C4-2B (cell line): Measurements from ENCODE around the gene RCAN3.
"Not testable (repeated sequence)": the region's sequence is repeated elsewhere in the genome, so short reads cannot be mapped to it uniquely, and the experiment has no call there.

Experiments
- H3K27ac ChIP-seq: fragments of 450-650 bp; 2 replicates; pipeline ENCODE4 v1.5.1; 2017
- ZFX ChIP-seq: fragments of 450-650 bp; IDR thresholded peaks from 2 replicates; pipeline ENCODE4 v1.6.1; 2017
- TF ChIP-seq, protein P1 (sequence below): fragments of 450-650 bp; conservative IDR thresholded peaks from 2 replicates; pipeline ENCODE4 v1.5.1; 2017; ENCODE audit warnings: mild to moderate bottlenecking

Gene RCAN3

DNA sequence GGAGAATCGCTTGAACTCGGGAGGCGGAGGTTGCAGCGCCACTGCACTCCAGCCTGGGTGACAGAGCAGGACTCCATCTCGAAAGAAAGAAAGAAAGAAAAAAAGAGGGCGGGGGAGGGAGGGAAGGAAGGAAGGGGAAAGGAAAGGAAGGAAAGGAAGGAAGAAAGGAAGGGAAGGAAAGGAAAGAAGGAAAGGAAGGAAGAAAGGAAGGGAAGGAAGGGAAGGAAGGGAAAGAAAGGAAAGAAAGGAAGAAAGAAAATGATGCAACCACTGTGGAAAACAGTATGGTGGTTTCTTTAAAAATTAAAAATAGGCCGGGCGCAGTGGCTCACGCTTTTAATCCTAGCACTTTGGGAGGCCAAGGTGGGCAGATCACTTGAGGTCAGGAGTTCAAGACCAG is 15.2 kb upstream of the RCAN3 start:
- H3K27ac ChIP-seq: no peak overlapping the region
- TF ChIP-seq ZFX: no peak
- TF ChIP-seq, protein P1, sequence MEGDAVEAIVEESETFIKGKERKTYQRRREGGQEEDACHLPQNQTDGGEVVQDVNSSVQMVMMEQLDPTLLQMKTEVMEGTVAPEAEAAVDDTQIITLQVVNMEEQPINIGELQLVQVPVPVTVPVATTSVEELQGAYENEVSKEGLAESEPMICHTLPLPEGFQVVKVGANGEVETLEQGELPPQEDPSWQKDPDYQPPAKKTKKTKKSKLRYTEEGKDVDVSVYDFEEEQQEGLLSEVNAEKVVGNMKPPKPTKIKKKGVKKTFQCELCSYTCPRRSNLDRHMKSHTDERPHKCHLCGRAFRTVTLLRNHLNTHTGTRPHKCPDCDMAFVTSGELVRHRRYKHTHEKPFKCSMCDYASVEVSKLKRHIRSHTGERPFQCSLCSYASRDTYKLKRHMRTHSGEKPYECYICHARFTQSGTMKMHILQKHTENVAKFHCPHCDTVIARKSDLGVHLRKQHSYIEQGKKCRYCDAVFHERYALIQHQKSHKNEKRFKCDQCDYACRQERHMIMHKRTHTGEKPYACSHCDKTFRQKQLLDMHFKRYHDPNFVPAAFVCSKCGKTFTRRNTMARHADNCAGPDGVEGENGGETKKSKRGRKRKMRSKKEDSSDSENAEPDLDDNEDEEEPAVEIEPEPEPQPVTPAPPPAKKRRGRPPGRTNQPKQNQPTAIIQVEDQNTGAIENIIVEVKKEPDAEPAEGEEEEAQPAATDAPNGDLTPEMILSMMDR: no peak

- not testable (repeated sequence) for H3K27ac ChIP-seq
Measured at GRCh38 chr1:24488159-24488558, 14.5 kb upstream of the RCAN3 start.

DNA sequence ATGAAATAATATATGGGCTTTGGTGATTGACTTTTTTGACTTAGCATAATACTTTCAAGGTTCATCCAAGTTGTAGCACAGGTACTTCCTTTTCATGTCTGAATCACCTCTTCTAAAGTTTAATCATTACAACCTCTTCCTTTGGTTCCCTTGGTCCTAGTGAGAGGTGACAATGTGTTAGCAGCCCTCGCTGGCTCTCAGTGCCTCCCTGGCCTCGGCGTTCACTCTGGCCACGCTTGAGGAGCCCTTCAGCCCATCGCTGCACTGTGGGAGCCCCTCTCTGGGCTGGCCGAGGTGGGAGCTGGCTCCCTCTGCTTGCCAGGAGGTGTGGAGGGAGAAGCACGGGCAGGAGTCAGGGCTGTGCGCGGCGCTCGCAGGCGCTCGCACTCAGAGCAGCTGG is 13.0 kb upstream of the RCAN3 start:
- TF ChIP-seq, protein P1: no peak
- no peak for TF ChIP-seq ZFX
- H3K27ac ChIP-seq: no peak overlapping the region

- no peak for TF ChIP-seq ZFX
- TF ChIP-seq, protein P1: no peak
- no peak overlapping the region for H3K27ac ChIP-seq
Measured at GRCh38 chr1:24490101-24490781, 12.4 kb upstream of the RCAN3 start.

GRCh38 chr1:24491577-24492360 is 10.9 kb upstream of the RCAN3 start:
- no peak for TF ChIP-seq ZFX
- TF ChIP-seq, protein P1: no peak
- H3K27ac ChIP-seq: no peak overlapping the region

- H3K27ac ChIP-seq: not testable (repeated sequence)
Measured at GRCh38 chr1:24492935-24493334, 9.7 kb upstream of the RCAN3 start.

GRCh38 chr1:24493785-24494184 is 8.9 kb upstream of the RCAN3 start:
- H3K27ac ChIP-seq: no peak overlapping the region
- TF ChIP-seq ZFX: no peak
- TF ChIP-seq, protein P1: no peak

DNA sequence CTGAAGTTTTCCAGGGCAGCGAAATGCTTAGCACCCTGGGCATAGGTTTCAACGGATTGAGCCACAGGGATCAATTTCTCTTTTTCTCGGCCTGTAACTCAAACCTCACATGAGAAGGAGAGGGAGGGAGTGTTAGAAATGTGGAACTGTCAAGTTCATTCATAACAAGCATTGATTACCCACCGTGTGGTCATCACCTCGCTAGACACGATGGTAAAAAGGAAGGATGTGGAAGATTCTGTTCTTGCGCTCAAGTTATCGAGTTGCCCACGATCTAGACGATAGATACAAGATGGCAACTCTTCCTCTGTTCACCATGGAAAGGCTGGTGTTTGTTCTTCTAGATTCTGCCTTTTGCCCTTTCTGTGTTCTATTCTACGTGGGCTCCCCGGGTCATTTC is 4.0 kb upstream of the RCAN3 start:
- H3K27ac ChIP-seq: no peak overlapping the region
- TF ChIP-seq ZFX: no peak
- TF ChIP-seq, protein P1: no peak
